K562 (cell line): ENCODE results near the gene PTGER4. TPM values are rescaled to one million over a fixed set of nuclear protein-coding genes. Genes with fewer than 3 reads are reported as not detected.

Experiments
- ATAC-seq: fragments of 200-7000 bp; cut with Tn5 transposase; 3 replicates; pipeline ENCODE4 v1.9.1; 2020; ENCODE audit warnings: moderate library complexity
- BruUV-seq: library from RNA; stranded (reverse); fragments of 400-500 nt; replicated peaks from 2 replicates; lab custom pipeline; 2021; lab: Mats Ljungman, UMichigan
- CTCF ChIA-PET: fragments of 300-600 bp; formaldehyde crosslinking; extraction: SDS; loops from one replicate; lab custom pipeline; 2021; ENCODE audit warnings: low intra/inter-chr PET ratio; lab: Yijun Ruan, JAX
- POLR2A ChIA-PET: fragments of 300-600, 350-650 bp; sonication (Branson Sonifier 250); formaldehyde crosslinking; extraction: SDS; loops from one replicate; lab custom pipeline; 2021; ENCODE audit warnings: antibody characterized with exemption, inconsistent platforms; lab: Yijun Ruan, JAX
- DNase-seq, 4 experiments: peaks; one replicate each; pipeline versions ENCODE4 v3.0.0 to v3.0.0-alpha.2; 2011 to 2018; ENCODE audit warnings: low spot score in 3 of 4, mixed read lengths in 3 of 4; ENCODE audit errors: extremely low read depth in 1 of 4
- FAIRE-seq: peaks from 2 replicates; lab custom pipeline; 2011; peaks lifted over from hg19 to GRCh38; lab: Jason Lieb, UNC
- H2AFZ ChIP-seq: 2 replicates; pipeline ENCODE4 v1.6.0; 2011; ENCODE audit warnings: low read depth, low read length, control low read depth, inconsistent platforms
- H3K27ac ChIP-seq: fragments of 200-600 bp; 3 replicates; pipeline ENCODE4 v1.8.0; 2011; ENCODE audit warnings: low read depth, mild to moderate bottlenecking, control low read depth, inconsistent platforms, low read length, moderate library complexity, mixed read lengths; ENCODE audit errors: extremely low read depth
- H3K27me3 ChIP-seq, 2 experiments: fragments of 300-600 bp in 1 of 2; 2 replicates in 1 of 2; 3 replicates in 1 of 2; pipeline versions ENCODE4 v1.6.0 to v1.8.0; 2011; ENCODE audit warnings: inconsistent platforms in 2 of 2, low read length in 2 of 2, mild to moderate bottlenecking in 1 of 2, mixed read lengths in 1 of 2, moderate library complexity in 1 of 2; ENCODE audit not compliant: control insufficient read depth in 2 of 2, insufficient read depth in 2 of 2
- H3K36me3 ChIP-seq: fragments of 300-600 bp; 3 replicates; pipeline ENCODE4 v1.8.0; 2011; ENCODE audit warnings: mild to moderate bottlenecking, low read length, inconsistent platforms; ENCODE audit not compliant: control insufficient read depth, insufficient read depth
- H3K4me1 ChIP-seq, 2 experiments: fragments of 200-600 bp in 1 of 2; replicated peaks in 1 of 2; 2 replicates in 1 of 2; 3 replicates in 1 of 2; pipeline versions ENCODE4 v1.5.1 to v1.8.0; 2011; ENCODE audit warnings: inconsistent platforms in 2 of 2, low read length in 2 of 2, mild to moderate bottlenecking in 1 of 2, mixed read lengths in 1 of 2, moderate library complexity in 1 of 2; ENCODE audit not compliant: control insufficient read depth in 2 of 2, insufficient read depth in 2 of 2
- H3K4me2 ChIP-seq: 2 replicates; pipeline ENCODE4 v1.6.1; 2011; ENCODE audit warnings: low read length, control low read depth, inconsistent platforms, mixed read lengths; ENCODE audit not compliant: insufficient read depth
- H3K4me3 ChIP-seq: fragments of 200-600 bp; sonication (generic), shearing (Covaris generic); 2 replicates; pipeline ENCODE4 v1.5.1; 2016; ENCODE audit warnings: control low read depth, inconsistent platforms
- H3K79me2 ChIP-seq: fragments of 200-600 bp; 3 replicates; pipeline ENCODE4 v1.8.0; 2011; ENCODE audit warnings: low read length, inconsistent platforms; ENCODE audit not compliant: control insufficient read depth, insufficient read depth
- H3K9ac ChIP-seq, 2 experiments: 2 replicates each; pipeline versions ENCODE4 v1.6.0 to v1.6.1; 2011; ENCODE audit warnings: low read depth in 2 of 2, low read length in 2 of 2, control low read depth in 1 of 2, inconsistent platforms in 1 of 2, mild to moderate bottlenecking in 1 of 2, mixed read lengths in 1 of 2; ENCODE audit not compliant: insufficient read depth in 1 of 2
- H3K9me1 ChIP-seq: one replicate; pipeline ENCODE4 v1.6.0; 2011; ENCODE audit warnings: inconsistent platforms, mild to moderate bottlenecking, low read length, moderate library complexity; ENCODE audit not compliant: control insufficient read depth, insufficient read depth
- H3K9me3 ChIP-seq: replicated peaks from 2 replicates; pipeline ENCODE4 v1.5.1; 2011; ENCODE audit warnings: low read depth, low read length, inconsistent platforms; ENCODE audit not compliant: control insufficient read depth, insufficient read depth
- H4K20me1 ChIP-seq: replicated peaks from 2 replicates; pipeline ENCODE4 v1.6.1; 2011; ENCODE audit warnings: low read length, inconsistent platforms, mixed read lengths; ENCODE audit not compliant: control insufficient read depth, insufficient read depth
- C11orf30 ChIP-seq: fragments of 450-650 bp; IDR thresholded peaks from 2 replicates; pipeline ENCODE4 v1.6.1; 2016; ENCODE audit warnings: low read depth, mild to moderate bottlenecking
- ETS2 ChIP-seq: IDR thresholded peaks from 2 replicates; pipeline ENCODE4 v1.6.1; 2016; ENCODE audit warnings: borderline replicate concordance, missing genetic modification characterization, mild to moderate bottlenecking, moderate library complexity, missing compliant biosample characterization; ENCODE audit not compliant: poor library complexity, severe bottlenecking
- GTF2E2 ChIP-seq: fragments of 200-800 bp; sonication (Bioruptor generic); IDR thresholded peaks from 2 replicates; pipeline ENCODE4 v1.6.1; 2016; ENCODE audit warnings: missing genetic modification characterization, missing compliant biosample characterization
- SMARCC2 ChIP-seq: fragments of 450-650 bp; IDR thresholded peaks from 2 replicates; pipeline ENCODE4 v1.6.1; 2017; ENCODE audit warnings: antibody characterized with exemption, moderate library complexity, mild to moderate bottlenecking, low read depth
- SRSF7 ChIP-seq: fragments of 200-400 bp; formaldehyde crosslinking; optimal IDR thresholded peaks from 2 replicates; pipeline ENCODE3; 2017; ENCODE audit warnings: mild to moderate bottlenecking, low read depth, low read length
- SRSF9 ChIP-seq: fragments of 200-400 bp; formaldehyde crosslinking; IDR thresholded peaks from 2 replicates; pipeline ENCODE4 v1.6.1; 2017; ENCODE audit warnings: low read depth, low read length, borderline replicate concordance
- ZC3H8 ChIP-seq: fragments of 450-650 bp; IDR thresholded peaks from 2 replicates; pipeline ENCODE4 v1.6.1; 2017
- ZFP91 ChIP-seq: sonication (generic); formaldehyde crosslinking; IDR thresholded peaks from 2 replicates; pipeline ENCODE4 v1.8.0; 2022; ENCODE audit warnings: mild to moderate bottlenecking, missing genetic modification reagents
- ZNF184 ChIP-seq: sonication (generic); formaldehyde crosslinking; IDR thresholded peaks from 2 replicates; pipeline ENCODE4 v1.5.0; 2020; ENCODE audit warnings: missing genetic modification reagents
- ZNF444 ChIP-seq: fragments of 250-450 bp; sonication (Bioruptor Pico); IDR thresholded peaks from 2 replicates; pipeline ENCODE4 v1.4.0; 2020; ENCODE audit warnings: mild to moderate bottlenecking, moderate library complexity
- ZNF561 ChIP-seq: fragments of 450-650 bp; formaldehyde crosslinking; conservative IDR thresholded peaks from 2 replicates; pipeline ENCODE4 v1.4.0; 2020; ENCODE audit warnings: mild to moderate bottlenecking, moderate library complexity
- WGBS: fragments of 100-300 bp; shearing (Covaris generic); methylation state at CpG from one replicate; pipeline ENCODE4 v1.1.6; 2016; ENCODE audit warnings: low coverage, mixed read lengths; ENCODE audit not compliant: insufficient coverage; ENCODE audit errors: missing lambda C conversion rate; 5-methylcytosine and 5-hydroxymethylcytosine counted together
- in situ Hi-C: fragments of 300-500 bp; cut with MboI; formaldehyde crosslinking; loops from 4 replicates; pipeline ENCODE4 v1.15.0; 2018; ENCODE audit warnings: inconsistent platforms, mixed read lengths
- intact Hi-C: fragments of 100-400 bp; cut with micrococcal nuclease; formaldehyde crosslinking; loops from 2 replicates; pipeline ENCODE4 v1.14.2; 2022
- polyA plus RNA-seq, 8 experiments: library from polyadenylated mRNA; depleted of rRNA in 4 of 8; stranded (reverse) in 5 of 8; unstranded in 3 of 8; fragments of >200 nt; fragmentation: Nextera tagmentation in 2 of 8; fragmentation: Illumina TruSeq in 1 of 8; extraction: Ambion mirVana in 2 of 8; extraction: Trizol in 1 of 8; gene quantifications; 2 replicates each; pipeline versions ENCODE4 v1.2.1 to v1.2.3, GENCODE V29; 2011 to 2014; ENCODE audit warnings: inconsistent platforms in 1 of 8, missing spikeins in 1 of 8
- total RNA-seq, 7 experiments: library from RNA; depleted of rRNA in 6 of 7; stranded (reverse); fragments of >200 nt in 6 of 7; fragmentation: Illumina TruSeq in 2 of 7; extraction: Trizol in 2 of 7; gene quantifications; 2 replicates each; pipeline versions ENCODE4 v1.2.1 to v1.2.3, GENCODE V29; 2011 to 2021; ENCODE audit warnings: low replicate concordance in 1 of 7

The PTGER4 gene
- total and polyA plus RNA-seq, 9 of the 15 experiments (the other 6 are each of a cell fraction or from before 2014, with no cell fraction given) = 0.31 TPM; not detected in 8

DNA sequence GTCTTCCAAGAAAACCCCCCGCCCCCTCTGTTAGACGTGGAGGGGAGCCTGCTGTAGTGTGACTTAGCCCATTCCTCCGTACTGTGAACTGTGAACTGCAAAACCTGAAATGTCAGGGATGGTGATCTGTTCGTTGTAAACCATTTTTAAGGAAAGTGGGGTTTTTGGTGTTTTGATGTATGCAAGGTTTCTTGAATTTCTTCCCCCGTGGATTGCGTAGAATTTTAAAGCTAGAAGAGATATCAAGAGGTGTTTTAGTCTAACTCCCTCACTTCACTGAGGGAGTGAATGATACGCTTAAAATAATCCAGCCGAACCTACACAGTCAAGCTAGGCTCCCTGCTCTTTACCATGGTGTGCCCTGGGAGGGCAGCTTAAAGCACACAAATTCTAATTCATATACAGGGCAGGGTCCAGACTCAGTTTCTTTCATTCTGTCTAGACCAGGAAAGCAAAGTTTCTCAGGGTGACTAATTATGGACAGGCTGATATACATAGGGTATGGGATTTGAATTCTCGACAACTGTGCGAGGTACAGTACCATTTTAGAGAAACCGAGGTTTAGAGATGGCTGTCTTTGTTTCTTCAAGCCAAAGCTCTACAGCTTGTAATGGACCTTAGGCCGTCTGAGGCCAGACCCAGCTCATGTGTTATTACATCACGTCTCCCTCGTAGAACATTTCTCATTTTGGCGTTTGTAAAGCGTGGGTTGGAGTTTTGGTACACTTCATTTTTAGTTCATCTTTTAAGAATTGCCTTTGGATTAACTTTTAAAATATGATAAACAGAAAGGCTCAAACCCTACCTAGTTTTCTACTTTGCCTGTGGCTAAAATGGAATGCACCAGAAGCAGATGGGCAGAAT is 2.7 kb downstream of the PTGER4 start:
- ATAC-seq (no peak), FAIRE-seq (no peak)
- intact Hi-C loops = loop anchor here (10.0 kb wide), 1 partner anchor 238 kb away; no protein-coding TSS in a partner anchor
- CTCF ChIA-PET = no interaction called here
- Histone ChIP-seq H4K20me1 (no peaks in the 10 kb centered on the region), H3K9ac (no peak overlapping the region), H3K36me3 (no peaks in the 10 kb centered on the region), H3K4me2 (no peak overlapping the region)
- no peak for TF ChIP-seq SMARCC2
- no peak for TF ChIP-seq ETS2 (tag)
- TF ChIP-seq ZC3H8 = no peak
- TF ChIP-seq ZNF444 (CRISPR knock-in tag) = no peak
- TF ChIP-seq ZFP91 (CRISPR knock-in tag) = no peak
- TF ChIP-seq GTF2E2 (tag) = no peak
- TF ChIP-seq SRSF7 = no peak
- TF ChIP-seq C11orf30 = no peak
- no peak for TF ChIP-seq SRSF9
- TF ChIP-seq ZNF184 = no peak
- no peak for TF ChIP-seq ZNF561 (CRISPR knock-in tag)
- TF ChIP-seq, all 486 proteins: peak for 0
- peaks cover 0 to 23% of the 10 kb centered on the region in 2 experiments; a peak in 2 of 5 replicates for H3K4me1 ChIP-seq
- no TSS peak for BruUV-seq
- in situ Hi-C loops = loop anchor here (25.0 kb wide), 1 partner anchor 745 kb away; no protein-coding TSS in a partner anchor
- H3K27me3 ChIP-seq = peaks cover 7 to 14% of the 10 kb centered on the region in 2 experiments; a peak in 4 of 5 replicates
- no peaks in the 10 kb centered on the region for H3K9me1 ChIP-seq
- no peak for DNase-seq
- no peaks in the 10 kb centered on the region for H3K79me2 ChIP-seq
- no peak overlapping the region for H3K4me3 ChIP-seq
- under 1% methylated on average over 16 of the region's 16 CpGs for WGBS
- H3K9me3 ChIP-seq = no peaks in the 10 kb centered on the region
- no peak overlapping the region for H3K27ac ChIP-seq
- no peak overlapping the region for H2AFZ ChIP-seq
- POLR2A ChIA-PET = no interaction called here
